ENCODE results near the gene FAM53B.
"Not testable (repeated sequence)": the region's sequence is repeated elsewhere in the genome, so short reads cannot be mapped to it uniquely, and the experiment has no call there.

Gene FAM53B

DNA sequence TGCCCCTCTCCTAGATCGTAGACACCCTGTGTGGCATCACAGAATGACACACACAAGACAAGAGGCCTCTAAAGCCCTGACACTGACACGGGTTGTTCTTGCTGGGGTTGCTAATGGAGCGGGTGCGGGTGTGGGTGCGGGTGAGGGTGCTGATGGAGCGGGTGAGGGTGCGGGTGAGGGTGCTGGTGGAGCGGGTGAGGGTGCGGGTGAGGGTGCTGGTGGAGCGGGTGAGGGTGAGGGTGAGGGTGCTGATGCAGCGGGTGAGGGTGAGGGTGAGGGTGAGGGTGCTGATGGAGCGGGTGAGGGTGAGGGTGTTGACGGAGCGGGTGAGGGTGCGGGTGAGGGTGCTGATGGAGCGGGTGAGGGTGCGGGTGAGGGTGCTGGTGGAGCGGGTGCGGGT lies 134.0 kb downstream of the FAM53B start:
- DNase-seq (ENCODE audit: low read depth in 2 of 2) = not testable (repeated sequence)

DNA sequence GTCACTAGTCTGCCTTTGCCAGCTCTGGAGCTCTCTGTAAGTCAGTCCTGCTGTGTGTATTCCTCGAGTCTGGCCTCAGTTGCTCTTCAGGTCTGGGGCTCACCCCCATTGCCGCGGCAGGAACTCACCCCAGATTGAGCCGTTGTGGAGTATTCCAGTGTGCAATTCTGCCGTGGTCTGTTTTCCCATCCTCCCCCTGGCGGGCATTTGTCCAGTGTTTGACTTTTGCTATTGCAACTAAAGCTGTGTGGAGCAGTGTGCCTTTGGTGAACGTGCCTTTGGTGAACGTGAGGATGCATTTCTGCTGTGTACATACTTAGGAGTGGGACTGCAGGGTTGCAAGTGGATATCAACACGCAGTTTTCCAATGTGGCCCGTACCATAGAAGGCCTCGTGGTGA lies 134.5 kb downstream of the FAM53B start:
- DNase-seq (ENCODE audit: low read depth in 2 of 2) = no peak

DNA sequence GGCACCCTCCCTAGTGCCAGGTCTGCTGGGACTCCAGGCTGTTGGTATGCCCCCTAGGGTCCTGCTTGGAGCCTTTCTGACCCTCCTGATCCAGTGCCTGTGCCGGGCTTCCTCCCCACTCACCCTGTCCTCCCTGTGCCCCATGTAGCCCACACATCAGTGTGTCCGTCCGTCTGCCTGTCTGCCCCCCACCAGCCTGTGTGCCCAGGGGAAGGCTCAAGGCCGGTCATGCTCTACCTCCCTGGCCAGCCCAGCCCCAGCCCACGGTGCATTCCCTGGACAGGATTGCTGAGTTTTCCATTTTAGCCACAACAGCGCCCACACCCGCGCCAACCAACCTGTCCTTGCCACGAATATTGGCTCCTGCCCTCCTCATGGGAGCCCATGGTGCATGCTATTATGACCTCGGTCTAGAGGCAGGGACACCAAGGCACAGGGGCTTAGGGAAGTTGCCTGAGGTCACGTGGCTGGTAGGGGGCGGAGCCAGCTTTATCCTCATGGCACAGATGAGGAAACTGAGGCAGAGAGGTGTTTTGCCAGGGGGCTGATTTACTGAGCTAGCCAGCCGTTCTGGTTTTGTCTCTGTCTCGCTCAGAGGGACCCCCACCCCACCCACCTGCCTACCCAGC lies 136.0 kb downstream of the FAM53B start:
- no peak for DNase-seq (ENCODE audit: low read depth in 2 of 2)

DNA sequence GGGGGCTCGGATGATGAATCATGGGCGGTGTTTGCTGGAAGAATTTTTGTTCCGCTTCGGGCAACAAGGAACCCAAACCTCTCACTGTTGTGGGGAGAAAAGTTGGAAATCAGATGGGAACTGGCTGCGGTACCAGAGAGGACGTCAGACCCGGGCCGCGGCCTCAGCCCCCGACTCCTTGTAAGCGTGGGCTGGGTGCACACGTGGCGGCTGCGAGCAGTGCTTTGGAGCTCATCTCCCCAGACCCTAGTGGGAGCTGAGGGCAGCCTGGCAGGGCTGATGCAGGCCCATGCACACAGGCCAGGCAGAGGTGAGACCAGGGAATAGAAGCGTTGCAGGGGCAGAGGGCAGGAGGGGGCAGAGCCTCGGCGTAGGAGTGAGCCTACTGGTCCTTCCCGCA lies 136.5 kb downstream of the FAM53B start:
- DNase-seq (ENCODE audit: low read depth in 2 of 2) = no peak

DNA sequence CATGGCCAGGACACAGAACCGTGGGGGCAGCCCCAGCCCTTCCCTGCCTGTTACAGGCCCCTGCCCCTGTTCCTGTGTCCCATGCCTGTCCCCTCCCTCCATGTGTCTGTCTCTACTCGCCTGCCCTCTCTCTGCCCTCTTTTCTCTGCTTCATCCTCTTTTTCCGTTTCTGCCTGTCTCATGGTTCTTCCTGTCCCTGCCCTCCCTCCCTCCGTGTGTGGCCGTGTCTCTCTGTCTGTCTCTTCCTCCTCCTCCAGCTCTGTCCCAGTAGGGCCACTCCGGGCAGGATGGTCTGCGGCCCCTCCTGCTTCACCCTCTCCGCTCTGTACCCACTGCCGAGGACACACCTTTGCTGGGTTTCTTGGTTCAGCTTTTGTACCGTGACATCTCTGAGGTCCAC lies 137.4 kb downstream of the FAM53B start:
- DNase-seq (ENCODE audit: low read depth in 2 of 2) = no peak

DNA sequence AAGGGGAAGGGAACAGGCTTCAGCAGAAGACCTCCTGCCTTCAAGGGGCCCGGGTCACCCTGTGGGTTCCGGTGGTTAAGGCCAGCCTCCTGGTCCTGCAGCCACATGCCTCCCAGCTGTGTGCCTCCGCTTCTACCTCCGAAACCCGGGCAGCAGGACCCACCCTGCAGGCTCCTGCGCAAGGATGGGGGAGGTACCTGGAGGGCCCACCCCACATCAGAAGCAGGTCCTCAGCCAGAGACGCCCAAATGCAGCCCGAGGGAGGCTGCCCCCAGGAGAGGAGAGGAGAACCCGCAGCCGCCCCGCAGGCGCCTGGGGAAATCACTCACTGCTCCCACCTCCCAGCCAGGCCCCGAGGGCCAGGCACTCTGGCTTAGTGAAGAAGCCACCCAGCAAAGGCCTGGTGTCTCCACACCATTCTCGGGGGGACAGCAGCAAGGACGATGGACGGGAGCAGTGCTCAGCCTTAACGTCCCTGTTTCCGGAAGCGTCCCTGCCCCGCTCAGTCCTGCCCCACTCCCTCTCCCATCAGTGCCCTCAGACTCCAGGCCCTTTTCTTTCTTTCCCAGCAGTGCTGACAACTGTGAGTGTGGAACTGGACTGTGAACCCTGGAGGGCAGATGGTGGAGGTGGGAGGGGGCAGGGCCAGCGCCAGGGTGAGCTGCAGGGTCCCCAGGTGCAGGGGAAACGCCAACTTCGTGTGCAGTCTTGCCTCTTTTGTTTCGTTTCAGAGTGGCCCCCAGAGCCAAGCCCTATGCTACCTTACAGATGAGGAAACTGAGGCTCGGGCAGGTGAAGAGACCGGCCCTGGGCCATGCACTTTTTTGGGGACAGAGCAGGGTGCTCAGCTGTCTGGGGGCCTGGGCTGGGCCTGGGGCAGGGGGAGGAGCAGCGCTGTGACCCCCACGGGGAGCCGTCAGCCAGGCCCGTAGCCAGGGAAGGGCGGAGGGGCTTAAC lies 138.0 kb downstream of the FAM53B start:
- DNase-seq (ENCODE audit: low read depth in 2 of 2) = no peak

DNA sequence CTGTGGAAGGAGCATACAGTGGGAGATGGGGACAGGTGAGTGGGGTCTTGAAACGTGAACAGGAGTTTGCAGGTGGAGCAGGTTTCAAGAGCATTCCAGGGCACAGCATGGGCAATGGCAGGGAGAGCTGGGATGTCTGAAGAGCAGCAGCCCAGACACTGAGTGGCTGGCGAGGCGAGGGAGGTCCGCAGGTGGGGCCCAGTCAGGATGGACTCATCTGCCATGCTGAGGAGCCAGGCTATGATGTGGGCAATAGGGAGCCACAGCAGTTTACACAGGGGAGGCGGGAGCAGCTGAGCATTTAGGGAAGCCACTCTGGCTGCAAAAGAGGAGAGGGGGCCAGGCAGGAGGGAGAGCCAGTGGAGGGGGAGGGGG lies 138.7 kb downstream of the FAM53B start:
- no peak for DNase-seq (ENCODE audit: low read depth in 2 of 2)

DNA sequence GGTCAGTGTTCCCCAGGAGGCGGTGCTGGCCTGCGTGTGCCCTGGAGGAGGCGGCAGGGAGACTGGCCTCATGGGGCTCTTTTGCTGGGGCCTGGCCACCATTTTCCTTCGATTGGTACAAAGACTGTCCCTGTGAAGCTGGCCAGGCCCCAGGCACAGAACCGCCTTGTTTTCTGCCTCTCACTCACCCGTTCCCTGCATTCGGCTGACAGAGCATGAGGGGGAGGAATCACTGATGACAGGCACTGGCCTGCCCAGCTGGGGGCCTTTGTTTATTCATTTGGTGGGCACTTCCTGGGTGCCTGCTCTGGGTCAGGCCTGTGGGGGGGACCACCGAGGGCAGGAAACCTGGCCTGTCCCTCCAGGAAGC lies 139.2 kb downstream of the FAM53B start:
- no peak for DNase-seq (ENCODE audit: low read depth in 2 of 2)

DNA sequence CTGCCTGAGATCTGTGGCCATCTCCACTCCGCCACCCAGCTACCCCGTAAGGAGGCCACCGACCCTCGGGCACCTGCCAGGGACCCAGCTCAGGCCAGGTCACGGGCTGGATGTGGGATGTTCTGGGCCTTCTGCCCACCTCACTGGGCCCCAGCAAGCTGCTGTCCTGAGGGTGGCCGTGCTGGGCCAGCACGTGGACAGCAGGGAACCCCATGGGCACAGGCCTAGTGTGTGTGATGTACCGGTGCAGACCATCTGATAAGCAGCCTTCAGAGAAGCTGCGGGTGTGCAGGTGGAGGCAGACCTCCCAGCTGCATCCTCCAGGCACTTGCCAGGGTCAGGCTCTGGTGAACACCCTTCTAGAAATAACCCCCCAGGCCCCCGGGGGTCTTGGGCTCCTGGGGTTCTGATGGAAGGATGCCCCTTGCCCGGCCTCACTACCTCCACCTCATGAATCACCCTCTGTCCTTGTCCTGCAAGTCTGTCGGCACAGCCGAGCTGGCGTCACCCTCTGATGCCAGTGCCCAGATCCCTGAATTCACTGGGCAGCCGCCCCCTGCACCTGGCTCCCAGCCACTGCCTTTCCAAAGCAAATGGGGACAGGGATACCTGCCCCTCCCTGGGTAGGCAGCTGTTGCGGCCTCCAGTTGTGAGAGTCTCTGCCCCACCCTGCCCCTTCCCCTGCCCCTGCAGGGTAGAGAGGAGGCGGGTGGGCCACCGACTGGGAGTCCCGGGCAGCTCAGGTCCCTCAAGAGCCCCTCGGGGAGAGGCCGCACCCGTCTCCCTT lies 139.8 kb downstream of the FAM53B start:
- no peak for DNase-seq (ENCODE audit: low read depth in 2 of 2)

DNA sequence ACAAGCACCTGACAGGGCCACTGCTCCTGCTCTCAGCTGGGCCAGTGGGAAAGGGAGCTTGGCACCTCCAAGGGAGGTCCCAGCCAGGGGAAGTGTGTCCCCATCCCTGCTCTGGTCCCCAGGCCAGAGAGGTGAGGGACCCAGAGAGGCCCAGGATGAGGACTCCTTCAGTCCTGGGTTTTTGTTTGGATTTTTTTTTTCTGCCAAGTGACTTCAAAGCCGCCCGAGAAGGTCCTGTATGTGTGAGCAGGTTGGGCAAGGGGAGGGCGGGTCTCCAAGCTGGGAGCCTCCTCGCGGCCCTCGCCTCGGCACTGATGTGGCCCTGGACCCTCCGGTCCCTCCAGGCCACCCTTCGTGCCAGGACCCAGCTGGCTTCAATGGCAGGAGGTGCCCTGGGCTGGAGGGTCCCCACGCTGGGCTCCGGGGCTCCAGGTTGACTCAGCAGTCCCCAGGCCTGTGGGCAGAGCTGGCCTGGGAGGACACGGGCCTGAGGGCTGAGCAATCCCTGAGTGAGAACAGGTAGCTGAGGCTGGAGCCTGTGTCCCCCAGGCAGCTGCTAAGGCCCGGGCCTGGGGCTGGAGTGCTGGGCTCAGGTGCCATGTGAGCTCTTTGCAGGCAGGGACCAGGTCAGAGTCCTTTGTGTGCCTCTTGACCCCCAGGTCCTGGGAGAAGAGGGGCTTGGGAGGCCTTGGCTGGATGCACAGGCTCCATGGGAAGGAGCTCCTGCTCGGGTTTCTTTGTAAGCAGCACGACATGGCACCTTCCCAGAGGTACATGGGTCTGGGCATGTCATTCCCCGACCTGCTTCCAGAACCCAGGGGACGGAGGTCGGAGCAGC lies 140.6 kb downstream of the FAM53B start:
- no peak for DNase-seq (ENCODE audit: low read depth in 2 of 2)

DNA sequence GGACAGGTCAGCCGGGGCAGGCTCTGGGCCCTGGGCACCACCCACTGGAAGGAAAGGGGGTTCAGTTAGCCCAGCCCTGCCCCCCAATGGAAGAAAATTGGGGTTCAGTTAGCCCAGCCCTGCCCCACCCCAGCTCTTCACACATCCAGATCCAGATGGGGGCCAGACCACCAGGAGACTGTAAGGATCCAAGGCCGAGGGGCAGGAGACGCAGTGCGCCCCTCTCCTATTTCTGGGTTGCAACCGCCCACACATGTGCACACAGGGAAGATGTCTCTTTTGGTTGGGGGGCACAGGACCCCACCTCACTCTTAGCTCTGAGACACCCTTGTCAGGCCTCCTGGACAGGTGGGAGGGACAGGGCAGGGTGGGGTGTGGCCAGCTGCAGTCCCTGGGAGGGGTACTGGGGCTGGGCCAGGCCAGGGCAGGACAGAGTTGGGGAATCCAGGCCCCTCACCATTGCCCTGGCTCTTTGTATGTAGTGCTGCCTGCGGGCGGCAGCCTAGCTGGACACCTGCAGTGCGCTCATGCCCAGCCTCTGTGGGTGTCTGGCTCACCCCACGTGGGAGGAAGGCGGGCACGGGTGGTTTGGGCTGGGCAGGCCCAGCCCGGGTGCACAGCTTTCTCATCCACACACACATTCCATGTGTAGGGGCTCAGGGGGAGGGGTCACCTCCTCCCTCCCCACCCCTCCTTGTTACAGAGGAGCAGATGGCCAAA lies 141.4 kb downstream of the FAM53B start:
- no peak for DNase-seq (ENCODE audit: low read depth in 2 of 2)

DNA sequence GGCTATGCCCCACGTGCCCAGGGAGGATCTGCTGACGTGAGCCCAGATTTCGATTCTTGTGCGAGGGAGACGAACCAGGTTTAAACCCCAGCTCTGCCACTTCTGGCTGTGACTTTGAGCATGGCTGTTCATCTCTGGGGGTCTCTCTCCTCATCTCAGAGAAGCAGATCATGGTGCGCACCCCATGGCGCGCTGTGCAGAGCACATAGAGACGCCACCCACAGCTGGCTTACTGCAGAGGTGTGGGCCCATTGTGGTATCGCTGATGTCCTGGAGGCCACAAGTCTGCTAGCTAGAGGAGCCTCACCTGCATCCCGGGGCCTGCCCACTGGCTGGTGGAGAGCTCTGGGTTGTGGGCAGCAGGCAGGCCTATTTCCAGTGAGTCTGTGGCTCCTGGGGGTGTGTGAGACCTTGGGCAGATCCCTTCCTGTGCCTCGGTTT lies 142.0 kb downstream of the FAM53B start:
- no peak for DNase-seq (ENCODE audit: low read depth in 2 of 2)

DNA sequence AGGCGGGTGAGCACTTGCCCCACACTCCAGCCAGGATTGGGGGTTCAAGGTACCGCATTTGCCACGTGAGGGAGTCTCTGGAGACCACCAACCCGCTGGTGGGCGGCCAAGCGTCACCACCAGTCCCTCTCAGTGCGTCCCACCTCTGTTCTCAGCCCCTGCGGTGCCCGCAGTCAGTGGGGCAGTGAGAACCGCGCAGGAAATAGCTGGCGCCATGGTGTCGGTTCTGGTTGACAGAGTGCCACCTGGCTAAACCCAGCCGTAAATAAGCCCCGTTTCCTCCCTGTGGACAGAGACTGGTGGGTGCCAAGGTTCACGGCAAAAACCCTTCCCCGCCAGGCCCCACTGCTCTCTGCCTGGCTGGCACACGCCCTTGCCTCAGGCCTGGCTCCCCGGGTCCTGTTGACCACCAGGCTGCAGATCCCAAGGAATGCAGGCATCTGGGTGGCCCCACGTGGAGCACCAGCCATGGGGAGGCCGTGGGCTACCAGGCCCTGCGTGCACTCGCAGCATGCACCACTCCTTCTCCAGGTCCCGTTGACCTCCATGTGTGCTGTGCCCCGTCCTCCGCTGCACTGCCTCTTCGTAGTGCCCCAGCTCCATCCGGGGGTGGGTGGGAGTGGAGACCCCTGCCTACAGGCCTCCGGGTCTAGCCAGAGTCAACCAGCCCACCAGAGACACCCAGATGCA lies 142.6 kb downstream of the FAM53B start:
- no peak for DNase-seq (ENCODE audit: low read depth in 2 of 2)

DNA sequence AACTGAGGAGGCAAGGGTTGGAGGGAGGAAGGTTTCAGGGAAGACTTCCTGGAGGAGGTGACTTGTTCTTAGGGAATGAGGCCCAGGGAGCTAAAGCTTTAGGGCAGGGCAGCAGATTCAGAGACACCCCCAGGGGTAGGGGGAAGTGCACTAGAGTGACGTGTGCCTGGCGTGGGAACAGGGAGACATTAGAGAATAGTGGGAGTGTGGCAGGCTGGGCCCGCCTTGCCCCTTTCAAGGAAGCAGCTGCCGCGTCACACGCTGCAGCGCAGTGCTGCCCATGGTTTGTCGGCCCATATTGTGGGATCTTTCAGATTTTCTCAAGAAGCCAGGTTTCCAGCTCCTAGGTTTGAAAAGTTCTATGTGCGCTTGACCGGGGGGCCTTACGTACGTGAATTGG lies 143.2 kb downstream of the FAM53B start:
- DNase-seq (ENCODE audit: low read depth in 2 of 2) = no peak

DNA sequence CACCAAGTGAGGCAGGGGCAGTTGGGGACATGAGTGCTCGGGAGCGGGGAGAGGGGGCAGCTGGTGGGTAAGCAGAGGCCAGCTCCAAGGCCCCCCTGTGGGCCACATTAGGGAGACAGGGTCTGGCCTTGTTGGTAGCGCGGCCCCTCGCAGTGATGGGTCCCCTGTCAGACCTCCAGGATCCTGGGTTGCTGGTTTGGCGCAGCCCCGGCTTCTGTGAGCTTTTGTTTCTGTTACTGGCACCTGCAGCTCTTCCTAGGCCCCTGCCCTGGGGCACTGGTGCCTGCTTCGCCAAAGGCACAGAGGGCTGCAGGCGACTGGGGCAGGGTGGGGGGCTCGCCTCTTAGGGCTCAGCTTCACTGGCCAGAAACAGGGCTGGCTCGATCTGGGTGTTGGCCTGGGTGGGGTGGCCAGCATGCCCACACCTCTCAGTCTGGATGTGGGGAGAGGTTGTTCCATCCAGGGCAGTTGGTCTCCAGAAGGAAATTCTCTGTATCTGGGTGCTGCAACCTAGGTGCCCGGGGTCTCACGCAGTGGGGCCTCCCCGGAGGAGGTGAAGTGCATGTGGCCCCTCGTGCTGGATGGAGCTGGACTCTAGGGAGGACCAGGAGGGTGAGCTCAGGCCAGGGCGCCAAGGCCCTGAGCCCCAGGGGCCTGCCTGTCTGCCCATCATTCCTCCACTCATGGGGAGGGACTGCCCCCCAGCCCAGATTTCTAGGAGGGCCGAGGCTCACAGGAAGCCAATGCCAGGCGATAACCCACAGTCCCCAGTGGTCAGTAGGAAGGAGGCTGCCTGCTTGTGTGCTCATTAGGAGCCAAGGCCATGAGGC lies 143.9 kb downstream of the FAM53B start:
- no peak for DNase-seq (ENCODE audit: low read depth in 2 of 2)

DNA sequence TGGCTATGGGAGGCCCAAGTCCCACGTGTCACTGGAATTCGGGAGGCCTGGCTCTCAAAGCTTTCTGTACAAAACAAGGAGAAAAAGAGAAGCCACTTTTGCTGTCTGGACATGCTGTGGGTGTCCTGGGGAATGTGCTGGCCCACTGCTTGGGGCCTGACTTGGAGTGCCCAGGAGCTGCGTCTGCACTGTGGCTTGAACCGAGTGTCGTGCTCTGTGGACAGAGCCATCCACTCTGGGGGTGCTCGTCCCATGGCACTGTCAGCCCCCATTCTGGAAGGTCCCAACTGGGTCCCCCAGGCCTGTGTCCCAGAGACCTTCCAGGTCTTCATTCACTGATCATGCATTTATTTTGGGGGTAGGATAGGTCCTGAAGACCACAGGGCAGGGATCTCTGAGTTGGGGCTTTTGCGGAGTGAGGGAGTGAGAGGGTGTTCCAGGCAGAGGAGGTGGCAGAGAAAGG lies 144.6 kb downstream of the FAM53B start:
- DNase-seq (ENCODE audit: low read depth in 2 of 2) = no peak

DNA sequence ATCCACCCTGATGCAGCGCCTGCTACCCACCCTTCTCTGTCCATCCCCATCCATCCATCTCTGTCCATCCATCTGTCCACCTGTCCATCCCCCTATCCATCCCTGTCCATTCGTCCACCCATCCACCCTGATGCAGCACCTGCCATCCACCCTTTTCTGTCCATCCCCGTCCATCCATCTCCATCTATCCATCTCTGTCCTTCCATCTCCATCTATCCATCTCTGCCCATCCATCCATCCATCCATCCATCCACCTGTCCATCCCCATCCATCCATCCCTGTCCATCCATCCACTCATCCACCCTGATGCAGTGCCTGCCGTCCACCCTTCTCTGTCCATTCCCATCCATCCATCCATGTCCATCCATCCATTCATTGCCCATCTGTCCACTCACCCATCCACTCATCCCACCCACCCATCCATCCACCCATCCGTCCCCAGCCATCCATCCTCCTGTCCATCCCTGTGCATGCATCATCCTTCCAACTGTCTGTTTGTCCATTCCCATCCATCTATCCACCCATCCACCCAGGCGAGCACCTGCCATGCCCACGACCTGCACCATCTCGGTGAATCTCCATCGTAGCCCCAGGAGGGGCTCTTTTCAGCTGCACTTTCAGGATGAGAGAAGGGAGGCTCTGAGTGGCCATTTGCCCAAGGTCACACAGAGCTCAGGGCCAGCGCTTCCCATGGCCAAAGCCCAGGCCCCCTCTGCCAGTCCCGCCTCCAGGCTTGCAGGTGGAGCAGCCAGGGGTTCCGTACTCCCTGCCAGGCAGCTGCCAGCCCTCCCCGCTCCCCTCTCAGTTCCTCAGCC lies 145.2 kb downstream of the FAM53B start:
- DNase-seq (ENCODE audit: low read depth in 2 of 2) = no peak

DNA sequence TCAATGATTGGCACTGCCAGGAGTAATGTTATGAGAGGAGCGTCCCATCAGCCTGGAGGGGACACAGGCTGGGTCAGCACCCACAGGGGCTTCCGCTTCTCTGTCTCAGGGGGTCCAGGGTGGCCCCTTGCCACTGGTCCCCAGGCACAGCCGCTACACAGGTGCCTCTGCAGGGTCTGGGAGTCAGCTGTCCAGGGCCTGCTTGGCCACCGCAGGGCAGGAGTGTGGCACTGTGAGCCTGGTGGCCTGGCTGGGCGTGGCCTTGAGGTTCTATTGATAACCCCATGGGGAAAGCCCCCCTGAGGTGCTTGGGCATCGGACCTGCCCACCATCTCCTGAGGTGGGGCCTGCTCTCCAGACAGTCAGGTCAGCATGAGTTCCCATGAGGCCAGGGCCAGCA lies 146.0 kb downstream of the FAM53B start:
- DNase-seq (ENCODE audit: low read depth in 2 of 2) = no peak

DNA sequence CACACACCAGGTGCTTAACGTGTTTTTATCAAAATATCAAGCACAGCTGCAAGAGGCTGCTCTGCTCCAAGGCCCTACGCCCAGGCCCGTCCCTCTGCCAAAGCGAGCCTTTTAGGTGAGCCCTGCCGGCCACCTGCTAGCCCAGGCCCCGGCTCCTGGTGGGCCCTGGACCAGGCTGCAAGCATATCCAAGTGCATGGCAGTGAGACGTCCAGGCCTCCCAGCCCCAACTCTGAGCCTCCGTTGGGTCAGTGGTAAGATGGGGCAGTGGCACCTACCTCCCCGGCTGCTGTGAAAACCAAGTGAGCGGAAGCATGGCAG lies 146.4 kb downstream of the FAM53B start:
- no peak for DNase-seq (ENCODE audit: low read depth in 2 of 2)

Data from activated CD8-positive, alpha-beta memory T cell treated with anti-CD3 and anti-CD28 coated beads for 4 hours (primary cell).